NCI-H2107 (cell line): ENCODE measurements around the gene DCP1B.

Source experiments
- DNase-seq: peaks from one replicate; lab custom pipeline; 2025; lab: John Stamatoyannopoulos, UW

The DCP1B gene

GRCh38 chr12:1919284-1919683, 85.0 kb downstream of the DCP1B start:
- no peak for DNase-seq

GRCh38 chr12:1918884-1919236, 85.4 kb downstream of the DCP1B start:
- no peak for DNase-seq

- DNase-seq = no peak
These were observed 86.0 kb downstream of the DCP1B start, which contains the start of gene CACNA2D4 for GRCh38 chr12:1918081-1918883. Gene CACNA2D4, minus strand, starts transcription at chr12:1918652. Its CDS starts 179 bp downstream, at chr12:1918473.

- DNase-seq = no peak
These were observed 86.8 kb downstream of the DCP1B start for GRCh38 chr12:1917172-1918070.

GRCh38 chr12:1916371-1917171, 87.7 kb downstream of the DCP1B start:
- DNase-seq = no peak

GRCh38 chr12:1915082-1915968, 88.9 kb downstream of the DCP1B start:
- no peak for DNase-seq

- DNase-seq = no peak
These were observed 89.9 kb downstream of the DCP1B start for GRCh38 chr12:1914114-1914911.

GRCh38 chr12:1913377-1914113, 90.7 kb downstream of the DCP1B start:
- DNase-seq = no peak

GRCh38 chr12:1912580-1913376, 91.5 kb downstream of the DCP1B start:
- DNase-seq = no peak

GRCh38 chr12:1911598-1912575, 92.4 kb downstream of the DCP1B start:
- peak; percentile 68 for DNase-seq

- no peak for DNase-seq
These were observed 93.8 kb downstream of the DCP1B start for GRCh38 chr12:1910468-1910867.

- DNase-seq = no peak
These were observed 95.5 kb downstream of the DCP1B start for GRCh38 chr12:1908758-1909157.

- no peak for DNase-seq
These were observed 96.3 kb downstream of the DCP1B start for GRCh38 chr12:1907652-1908611.

- DNase-seq = no peak
These were observed 97.7 kb downstream of the DCP1B start for GRCh38 chr12:1906579-1906978.

GRCh38 chr12:1904875-1905274, 99.4 kb downstream of the DCP1B start:
- no peak for DNase-seq

GRCh38 chr12:1896964-1897363, 107.3 kb downstream of the DCP1B start:
- DNase-seq = no peak
